Fibroblast of lung (primary cell): ENCODE data around the gene PNMA8B. TPM values are rescaled to one million over a fixed set of nuclear protein-coding genes. Genes with fewer than 3 reads are reported as not detected.

ENCODE experiments used
- DNase-seq, 2 donors: peaks; one replicate each; pipeline versions ENCODE4 v3.0.0 to v3.0.0-alpha.2; 2010; ENCODE audit warnings: low read depth in 2 of 2
- H2AFZ ChIP-seq: 2 replicates; pipeline ENCODE4 v1.5.1; 2012; ENCODE audit warnings: low read length, control low read depth, inconsistent platforms
- H3K27ac ChIP-seq: 2 replicates; pipeline ENCODE4 v1.5.1; 2011; ENCODE audit warnings: low read length, control low read depth; ENCODE audit not compliant: insufficient read depth
- H3K27me3 ChIP-seq: 2 replicates; pipeline ENCODE4 v1.5.1; 2011; ENCODE audit warnings: mild to moderate bottlenecking, low read length; ENCODE audit not compliant: control insufficient read depth, insufficient read depth
- H3K36me3 ChIP-seq: 2 replicates; pipeline ENCODE4 v1.5.1; 2011; ENCODE audit warnings: low read length; ENCODE audit not compliant: control insufficient read depth, insufficient read depth
- H3K4me1 ChIP-seq: 2 replicates; pipeline ENCODE4 v1.5.1; 2011; ENCODE audit warnings: low read length; ENCODE audit not compliant: control insufficient read depth, insufficient read depth; ENCODE audit errors: extremely low read depth
- H3K4me2 ChIP-seq: 2 replicates; pipeline ENCODE4 v1.5.1; 2011; ENCODE audit warnings: low read length, control low read depth; ENCODE audit not compliant: insufficient read depth; ENCODE audit errors: extremely low read depth
- H3K4me3 ChIP-seq, 4 experiments: fragments of 200-600 bp in 1 of 4; sonication (generic) in 1 of 4; replicated peaks in 1 of 4; 2 replicates each; pipeline ENCODE4 v1.5.1; 2011 to 2016; ENCODE audit warnings: low read length in 4 of 4, low read depth in 3 of 4, mild to moderate bottlenecking in 3 of 4, control low read depth in 2 of 4, inconsistent platforms in 1 of 4, mixed read lengths in 1 of 4; ENCODE audit not compliant: insufficient read depth in 1 of 4; ENCODE audit errors: control extremely low read depth in 1 of 4
- H3K79me2 ChIP-seq: 2 replicates; pipeline ENCODE4 v1.5.1; 2012; ENCODE audit warnings: mild to moderate bottlenecking, low read length, inconsistent platforms; ENCODE audit not compliant: control insufficient read depth, insufficient read depth
- H3K9ac ChIP-seq: 2 replicates; pipeline ENCODE4 v1.5.1; 2011; ENCODE audit warnings: mild to moderate bottlenecking, low read length, control low read depth; ENCODE audit not compliant: insufficient read depth
- H3K9me3 ChIP-seq: 2 replicates; pipeline ENCODE4 v1.5.1; 2012; ENCODE audit warnings: low read depth, low read length; ENCODE audit not compliant: control insufficient read depth, insufficient read depth
- H4K20me1 ChIP-seq: 2 replicates; pipeline ENCODE4 v1.5.1; 2011; ENCODE audit warnings: low read length; ENCODE audit not compliant: control insufficient read depth, insufficient read depth; ENCODE audit errors: extremely low read depth
- EZH2 ChIP-seq: IDR thresholded peaks from 2 replicates; pipeline ENCODE4 v1.5.1; 2012; ENCODE audit warnings: low read length, control low read depth, mild to moderate bottlenecking; ENCODE audit errors: missing control alignments
- polyA plus RNA-seq, 2 donors: library from polyadenylated mRNA; depleted of rRNA in 1 of 2; stranded (reverse) in 1 of 2; unstranded in 1 of 2; fragments of >200 nt; gene quantifications; 2 replicates each; pipeline ENCODE4 v1.2.1, GENCODE V29; 2011 to 2012; ENCODE audit warnings: missing spikeins in 1 of 2
- total RNA-seq: library from RNA; depleted of rRNA; stranded (reverse); fragments of >200 nt; gene quantifications from 2 replicates; pipeline ENCODE4 v1.2.1, GENCODE V29; 2014
- TF ChIP-seq, protein P1 (sequence below), 2 donors: IDR thresholded peaks in 1 of 2; conservative IDR thresholded peaks in 1 of 2; 1 replicate in 1 of 2; 2 replicates in 1 of 2; pipeline ENCODE4 v1.5.1; 2011 to 2012; ENCODE audit warnings: low read length in 2 of 2, control low read depth in 1 of 2, inconsistent platforms in 1 of 2, low read depth in 1 of 2, mild to moderate bottlenecking in 1 of 2

The PNMA8B gene
- total and polyA plus RNA-seq, 2 donors (not counting 1 experiment from before 2014, with no cell fraction given) = 0.14 to 1.7 TPM

DNA sequence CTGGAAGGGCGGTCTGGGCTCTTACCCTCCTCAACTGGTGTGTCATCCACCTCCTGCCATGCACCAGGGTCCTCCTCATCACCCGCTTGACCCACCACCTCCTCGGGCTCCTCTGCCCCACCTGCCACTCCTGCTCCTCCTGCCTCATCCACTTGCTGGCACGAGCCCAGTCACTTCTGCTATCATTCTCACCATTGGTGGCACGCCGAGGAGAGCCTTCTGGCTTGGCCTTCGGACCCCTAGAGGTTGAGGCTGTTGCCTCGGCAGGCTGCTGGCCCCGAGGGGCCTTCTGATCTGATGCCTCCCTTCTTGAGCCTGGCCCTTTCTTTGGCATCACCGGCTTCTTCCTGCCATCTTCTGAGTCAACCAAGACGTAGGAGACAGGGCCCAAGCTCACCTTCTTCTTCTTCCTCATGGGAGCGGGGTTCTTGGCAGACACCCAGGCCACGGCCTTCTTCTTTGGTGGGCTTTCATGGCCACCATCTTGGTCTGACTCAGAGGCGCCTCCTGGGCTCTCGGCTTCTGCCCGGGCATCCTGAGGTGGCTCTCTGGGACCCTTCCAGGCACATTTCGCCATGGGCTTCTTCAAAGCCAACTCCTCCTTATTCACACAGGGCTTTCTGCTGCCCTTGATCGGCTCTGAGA is 26.0 kb downstream of the PNMA8B start:
- Histone ChIP-seq H3K4me3 (no peak overlapping the region), H3K4me2 (no peak overlapping the region), H3K4me1 (peaks cover 9% of the 10 kb centered on the region), H4K20me1 (no peaks in the 10 kb centered on the region), H3K27me3 (no peaks in the 10 kb centered on the region), H3K36me3 (no peaks in the 10 kb centered on the region), H2AFZ (no peak overlapping the region), H3K9ac (no peak overlapping the region), H3K27ac (no peak overlapping the region), H3K79me2 (no peaks in the 10 kb centered on the region), H3K9me3 (no peaks in the 10 kb centered on the region)
- TF ChIP-seq, protein P1, sequence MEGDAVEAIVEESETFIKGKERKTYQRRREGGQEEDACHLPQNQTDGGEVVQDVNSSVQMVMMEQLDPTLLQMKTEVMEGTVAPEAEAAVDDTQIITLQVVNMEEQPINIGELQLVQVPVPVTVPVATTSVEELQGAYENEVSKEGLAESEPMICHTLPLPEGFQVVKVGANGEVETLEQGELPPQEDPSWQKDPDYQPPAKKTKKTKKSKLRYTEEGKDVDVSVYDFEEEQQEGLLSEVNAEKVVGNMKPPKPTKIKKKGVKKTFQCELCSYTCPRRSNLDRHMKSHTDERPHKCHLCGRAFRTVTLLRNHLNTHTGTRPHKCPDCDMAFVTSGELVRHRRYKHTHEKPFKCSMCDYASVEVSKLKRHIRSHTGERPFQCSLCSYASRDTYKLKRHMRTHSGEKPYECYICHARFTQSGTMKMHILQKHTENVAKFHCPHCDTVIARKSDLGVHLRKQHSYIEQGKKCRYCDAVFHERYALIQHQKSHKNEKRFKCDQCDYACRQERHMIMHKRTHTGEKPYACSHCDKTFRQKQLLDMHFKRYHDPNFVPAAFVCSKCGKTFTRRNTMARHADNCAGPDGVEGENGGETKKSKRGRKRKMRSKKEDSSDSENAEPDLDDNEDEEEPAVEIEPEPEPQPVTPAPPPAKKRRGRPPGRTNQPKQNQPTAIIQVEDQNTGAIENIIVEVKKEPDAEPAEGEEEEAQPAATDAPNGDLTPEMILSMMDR (conservative IDR thresholded peaks at IDR 0.05 in 1 of 2, IDR thresholded peaks at IDR 0.05 in 1 of 2; ENCODE audit: low read depth in 1 of 2, low read length in 2 of 2) = no peak
- no peak for TF ChIP-seq EZH2
- DNase-seq = no peak

DNA sequence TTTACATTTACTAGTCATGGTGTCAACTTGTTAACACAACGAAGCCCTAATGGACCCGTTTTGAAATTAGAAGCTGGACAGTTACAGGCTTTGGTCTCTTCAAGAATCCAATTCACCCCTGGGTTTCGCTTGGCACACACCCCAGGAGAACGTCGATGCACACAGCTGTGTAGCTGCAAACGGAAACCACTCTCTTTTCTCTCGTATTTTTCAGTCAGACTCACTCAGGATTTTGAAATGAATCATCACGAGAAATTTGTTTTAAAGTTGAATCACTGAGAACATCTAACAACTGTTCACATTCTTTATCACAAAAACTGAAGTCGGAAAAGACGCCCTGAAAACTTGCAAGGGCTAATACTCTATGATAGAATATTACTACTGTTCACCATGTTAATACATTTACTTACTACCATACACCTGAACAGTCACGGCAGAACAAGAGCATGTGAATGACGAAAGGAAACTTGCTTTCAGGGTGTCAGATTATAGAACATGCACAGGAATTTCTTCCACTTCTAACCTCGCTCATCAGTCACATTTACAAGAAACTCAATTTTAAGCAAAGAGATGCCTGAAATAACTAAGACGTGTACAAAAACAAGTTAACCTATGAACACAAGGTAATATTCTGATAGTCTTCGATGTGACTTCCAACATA is 29.0 kb downstream of the PNMA8B start:
- Histone ChIP-seq H3K9ac (no peak overlapping the region), H3K79me2 (no peaks in the 10 kb centered on the region), H3K9me3 (no peaks in the 10 kb centered on the region), H3K27ac (peak overlapping the region; percentile 56), H4K20me1 (no peaks in the 10 kb centered on the region), H3K27me3 (no peaks in the 10 kb centered on the region), H3K4me3 (peak overlapping the region in 1 of 4 experiments; percentile 1), H3K4me2 (peak overlapping the region; percentile 68), H2AFZ (no peak overlapping the region), H3K36me3 (no peaks in the 10 kb centered on the region), H3K4me1 (peaks cover 9% of the 10 kb centered on the region)
- DNase-seq = peak; percentile 90 to 91
- TF ChIP-seq EZH2 = no peak
- TF ChIP-seq, protein P1 (conservative IDR thresholded peaks at IDR 0.05 in 1 of 2, IDR thresholded peaks at IDR 0.05 in 1 of 2; ENCODE audit: low read depth in 1 of 2, low read length in 2 of 2) = no peak

DNA sequence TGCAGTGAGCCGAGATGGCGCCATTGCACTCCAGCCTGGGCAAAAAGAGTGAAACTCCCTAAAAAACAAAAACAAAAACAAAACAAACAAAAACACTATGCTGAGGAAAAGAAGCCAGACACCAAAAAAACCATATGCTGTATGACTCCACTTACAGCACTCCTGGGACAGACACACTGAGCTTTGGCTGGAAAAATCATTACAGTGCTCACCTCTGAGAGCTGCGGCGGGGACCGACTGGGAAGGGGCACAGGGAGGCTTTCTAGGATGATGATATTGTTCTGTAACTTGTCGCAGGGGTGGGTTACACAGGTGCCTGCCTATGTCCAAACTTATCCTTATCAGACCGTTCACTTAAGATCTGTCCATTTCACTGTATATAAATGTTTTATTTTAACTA is 32.2 kb downstream of the PNMA8B start:
- Histone ChIP-seq H3K9ac (no peak overlapping the region), H3K27ac (no peak overlapping the region), H3K27me3 (no peaks in the 10 kb centered on the region), H2AFZ (no peak overlapping the region), H3K4me1 (peaks cover 9% of the 10 kb centered on the region), H3K4me3 (no peak overlapping the region), H3K79me2 (no peaks in the 10 kb centered on the region), H3K36me3 (no peaks in the 10 kb centered on the region), H4K20me1 (no peaks in the 10 kb centered on the region), H3K9me3 (no peaks in the 10 kb centered on the region), H3K4me2 (no peak overlapping the region)
- DNase-seq = no peak
- TF ChIP-seq, protein P1 (conservative IDR thresholded peaks at IDR 0.05 in 1 of 2, IDR thresholded peaks at IDR 0.05 in 1 of 2; ENCODE audit: low read depth in 1 of 2, low read length in 2 of 2) = no peak
- TF ChIP-seq EZH2 = no peak
